SK-N-SH treated with all-trans-retinoic acid at 6 μM for 48 hours (cell line): ENCODE data around the gene NOL3.

ENCODE experiments used
- BACH2 ChIP-seq: fragments of 250-450 bp; sonication (Bioruptor Pico); IDR thresholded peaks from 2 replicates; pipeline ENCODE4 v1.9.0; 2021; ENCODE audit warnings: mild to moderate bottlenecking, borderline replicate concordance
- ESRRG ChIP-seq: fragments of 250-450 bp; sonication (Bioruptor Pico); IDR thresholded peaks from 2 replicates; pipeline ENCODE4 v1.6.1; 2021; ENCODE audit warnings: mild to moderate bottlenecking
- OSR1 ChIP-seq: fragments of 250-450 bp; sonication (Bioruptor Pico); IDR thresholded peaks from 2 replicates; pipeline ENCODE4 v1.8.0; 2022; ENCODE audit warnings: moderate library complexity, mild to moderate bottlenecking, inconsistent platforms
- RARB ChIP-seq: fragments of 250-450 bp; sonication (Bioruptor Pico); IDR thresholded peaks from 2 replicates; pipeline ENCODE4 v1.8.0; 2021; ENCODE audit warnings: mild to moderate bottlenecking, moderate library complexity
- SNAI2 ChIP-seq: fragments of 250-450 bp; sonication (Bioruptor Pico); IDR thresholded peaks from 2 replicates; pipeline ENCODE4 v1.5.0; 2020; ENCODE audit warnings: mild to moderate bottlenecking, moderate library complexity
- TOX ChIP-seq: fragments of 250-450 bp; sonication (Bioruptor Pico); IDR thresholded peaks from 2 replicates; pipeline ENCODE4 v1.8.0; 2021; ENCODE audit warnings: mild to moderate bottlenecking, moderate library complexity, borderline replicate concordance
- ZC3H10 ChIP-seq: fragments of 250-450 bp; sonication (Bioruptor Pico); IDR thresholded peaks from 2 replicates; pipeline ENCODE4 v1.5.1; 2021; ENCODE audit warnings: mild to moderate bottlenecking, moderate library complexity
- ZFP30 ChIP-seq: fragments of 450-650 bp; formaldehyde crosslinking; IDR thresholded peaks from 2 replicates; pipeline ENCODE4 v1.5.0; 2022; ENCODE audit warnings: mild to moderate bottlenecking, moderate library complexity
- ZNF565 ChIP-seq: fragments of 450-650 bp; formaldehyde crosslinking; conservative IDR thresholded peaks from 2 replicates; pipeline ENCODE4 v1.5.0; 2020; ENCODE audit warnings: low read depth, mild to moderate bottlenecking, moderate library complexity
- ZNF70 ChIP-seq: fragments of 450-650 bp; formaldehyde crosslinking; IDR thresholded peaks from 2 replicates; pipeline ENCODE4 v1.5.0; 2020; ENCODE audit warnings: mild to moderate bottlenecking, moderate library complexity
- TF ChIP-seq, protein P1 (sequence below): fragments of 250-450 bp; sonication (Bioruptor Pico); IDR thresholded peaks from 2 replicates; pipeline ENCODE4 v1.8.0; 2020; ENCODE audit warnings: mild to moderate bottlenecking, moderate library complexity, borderline replicate concordance

DNA sequence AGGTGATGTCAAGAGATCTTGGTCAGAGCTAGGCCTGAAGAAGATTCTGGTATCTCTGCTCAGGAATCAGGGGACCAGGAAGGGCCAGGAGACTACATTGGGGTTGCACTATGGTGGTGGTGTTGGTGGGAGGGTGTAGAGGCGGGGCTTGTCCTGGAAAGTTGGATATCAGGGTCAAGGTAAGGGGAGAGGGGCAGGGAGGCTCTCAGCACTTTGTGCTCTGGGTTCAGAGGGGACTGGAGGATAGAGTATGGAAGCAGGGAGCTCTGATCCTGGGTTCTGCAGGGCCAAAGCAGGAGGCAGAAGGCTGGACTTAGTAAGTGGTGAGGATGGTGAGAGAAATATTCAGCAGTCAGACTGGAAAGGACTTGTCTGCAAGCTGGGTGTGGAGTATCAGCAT is 3.0 kb downstream of the NOL3 start:
- TF ChIP-seq BACH2 (CRISPR knock-in tag) (no peak), TOX (no peak), RARB (CRISPR knock-in tag) (no peak), OSR1 (CRISPR knock-in tag) (no peak), ZNF565 (CRISPR knock-in tag) (no peak), ZNF70 (no peak), ZFP30 (no peak), SNAI2 (no peak), ESRRG (no peak), ZC3H10 (CRISPR knock-in tag) (no peak)
- TF ChIP-seq, protein P1, sequence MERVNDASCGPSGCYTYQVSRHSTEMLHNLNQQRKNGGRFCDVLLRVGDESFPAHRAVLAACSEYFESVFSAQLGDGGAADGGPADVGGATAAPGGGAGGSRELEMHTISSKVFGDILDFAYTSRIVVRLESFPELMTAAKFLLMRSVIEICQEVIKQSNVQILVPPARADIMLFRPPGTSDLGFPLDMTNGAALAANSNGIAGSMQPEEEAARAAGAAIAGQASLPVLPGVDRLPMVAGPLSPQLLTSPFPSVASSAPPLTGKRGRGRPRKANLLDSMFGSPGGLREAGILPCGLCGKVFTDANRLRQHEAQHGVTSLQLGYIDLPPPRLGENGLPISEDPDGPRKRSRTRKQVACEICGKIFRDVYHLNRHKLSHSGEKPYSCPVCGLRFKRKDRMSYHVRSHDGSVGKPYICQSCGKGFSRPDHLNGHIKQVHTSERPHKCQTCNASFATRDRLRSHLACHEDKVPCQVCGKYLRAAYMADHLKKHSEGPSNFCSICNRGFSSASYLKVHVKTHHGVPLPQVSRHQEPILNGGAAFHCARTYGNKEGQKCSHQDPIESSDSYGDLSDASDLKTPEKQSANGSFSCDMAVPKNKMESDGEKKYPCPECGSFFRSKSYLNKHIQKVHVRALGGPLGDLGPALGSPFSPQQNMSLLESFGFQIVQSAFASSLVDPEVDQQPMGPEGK (CRISPR knock-in tag), result no peak
